22Rv1 (cell line): ENCODE measurements around the gene PARD6G.

ENCODE experiments used
- ZFX ChIP-seq: fragments of 450-650 bp; IDR thresholded peaks from 2 replicates; pipeline ENCODE4 v1.6.1; 2017; ENCODE audit warnings: antibody characterized with exemption, borderline replicate concordance
- TF ChIP-seq, protein P1 (sequence below): fragments of 450-650 bp; IDR thresholded peaks from 2 replicates; pipeline ENCODE4 v1.5.1; 2017; ENCODE audit warnings: mild to moderate bottlenecking

DNA sequence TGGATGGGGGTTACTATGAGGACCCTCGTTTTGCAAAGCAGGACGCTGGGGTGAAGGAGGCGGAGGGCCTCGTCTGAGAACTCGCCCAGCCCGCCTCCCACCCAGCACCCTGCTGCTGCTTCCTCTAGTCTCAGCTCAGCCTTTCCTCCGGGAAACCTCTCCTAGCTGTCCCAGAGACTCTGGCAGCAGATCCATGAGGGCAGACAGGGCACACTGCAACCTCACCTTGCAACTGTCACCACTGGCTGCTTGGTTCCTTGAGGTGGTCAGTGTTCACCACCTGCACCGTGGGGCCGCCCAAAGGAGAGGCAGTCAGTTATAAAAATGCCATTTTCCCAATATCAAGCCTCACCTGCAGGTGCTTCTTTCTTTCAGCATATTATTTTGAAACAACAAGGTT, 45.6 kb downstream of the PARD6G start:
- TF ChIP-seq, protein P1, sequence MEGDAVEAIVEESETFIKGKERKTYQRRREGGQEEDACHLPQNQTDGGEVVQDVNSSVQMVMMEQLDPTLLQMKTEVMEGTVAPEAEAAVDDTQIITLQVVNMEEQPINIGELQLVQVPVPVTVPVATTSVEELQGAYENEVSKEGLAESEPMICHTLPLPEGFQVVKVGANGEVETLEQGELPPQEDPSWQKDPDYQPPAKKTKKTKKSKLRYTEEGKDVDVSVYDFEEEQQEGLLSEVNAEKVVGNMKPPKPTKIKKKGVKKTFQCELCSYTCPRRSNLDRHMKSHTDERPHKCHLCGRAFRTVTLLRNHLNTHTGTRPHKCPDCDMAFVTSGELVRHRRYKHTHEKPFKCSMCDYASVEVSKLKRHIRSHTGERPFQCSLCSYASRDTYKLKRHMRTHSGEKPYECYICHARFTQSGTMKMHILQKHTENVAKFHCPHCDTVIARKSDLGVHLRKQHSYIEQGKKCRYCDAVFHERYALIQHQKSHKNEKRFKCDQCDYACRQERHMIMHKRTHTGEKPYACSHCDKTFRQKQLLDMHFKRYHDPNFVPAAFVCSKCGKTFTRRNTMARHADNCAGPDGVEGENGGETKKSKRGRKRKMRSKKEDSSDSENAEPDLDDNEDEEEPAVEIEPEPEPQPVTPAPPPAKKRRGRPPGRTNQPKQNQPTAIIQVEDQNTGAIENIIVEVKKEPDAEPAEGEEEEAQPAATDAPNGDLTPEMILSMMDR = no peak
- no peak for TF ChIP-seq ZFX
